Measurements from ENCODE around the gene PPP1R11. TPM values are rescaled to one million over a fixed set of nuclear protein-coding genes. Genes with fewer than 3 reads are reported as not detected.

PPP1R11 gene
- total RNA-seq, 4 donors from 2014 or later = 50.7 to 64.7 (median 60.2) TPM

GRCh38 chr6:30037182-30037788 is 29.7 kb upstream of the PPP1R11 start:
- TF ChIP-seq CTCF (IDR thresholded peaks at IDR 0.05) = peak in 2 of 3 experiments; percentile 11 to 30
- TF ChIP-seq POLR2A (IDR thresholded peaks at IDR 0.05; ENCODE audit: low read depth) = no peak
- Histone ChIP-seq H3K36me3 (peaks cover 0 to 13% (median 0%) of the 10 kb centered on the region in 4 donors), H3K4me1 (peaks cover 0 to 2% (median 0%) of the 10 kb centered on the region in 4 donors), H3K27me3 (no peaks in the 10 kb centered on the region), H3K9me3 (no peaks in the 10 kb centered on the region), H3K27ac (replicated peaks in 1 of 4) (no peak overlapping the region), H3K4me3 (no peak overlapping the region)
- intact Hi-C loops (cut with DNase I) = no loop called here
- 47% methylated on average over 4 of the region's 4 CpGs for WGBS
- no peak for DNase-seq (ENCODE audit: extremely low spot score)

- peaks cover 0 to 4% (median 0%) of the 10 kb centered on the region in 4 donors for H3K4me1 ChIP-seq
- intact Hi-C loops (cut with DNase I) = no loop called here
- 91% methylated on average over 6 of the region's 6 CpGs for WGBS
Measured at GRCh38 chr6:30041221-30041620, 25.8 kb upstream of the PPP1R11 start.

GRCh38 chr6:30041821-30042220 is 25.2 kb upstream of the PPP1R11 start:
- intact Hi-C loops (cut with DNase I) = no loop called here
- Histone ChIP-seq H3K27me3 (no peaks in the 10 kb centered on the region), H3K4me3 (no peak overlapping the region), H3K9me3 (no peaks in the 10 kb centered on the region), H3K36me3 (no peaks in the 10 kb centered on the region), H3K27ac (replicated peaks in 1 of 4) (no peak overlapping the region), H3K4me1 (peaks cover 0 to 4% (median 0%) of the 10 kb centered on the region in 4 donors)
- no peak for TF ChIP-seq POLR2AphosphoS5 (IDR thresholded peaks at IDR 0.05)
- WGBS = 74% methylated on average over 4 of the region's 4 CpGs
- DNase-seq (ENCODE audit: extremely low spot score) = no peak

More at GRCh38 chr6:30041221-30041620, 25.8 kb upstream of the PPP1R11 start:
- H3K27ac ChIP-seq (replicated peaks in 1 of 4) = no peak overlapping the region
- H3K4me3 ChIP-seq = no peak overlapping the region
- no peaks in the 10 kb centered on the region for H3K9me3 ChIP-seq
- no peak for TF ChIP-seq POLR2A (IDR thresholded peaks at IDR 0.05; ENCODE audit: low read depth)
- TF ChIP-seq POLR2AphosphoS5 (IDR thresholded peaks at IDR 0.05) = no peak
- no peak for TF ChIP-seq CTCF (IDR thresholded peaks at IDR 0.05)
- no peak for TF ChIP-seq EP300 (IDR thresholded peaks at IDR 0.05)
- no peaks in the 10 kb centered on the region for H3K36me3 ChIP-seq
- no peaks in the 10 kb centered on the region for H3K27me3 ChIP-seq
- DNase-seq (ENCODE audit: extremely low spot score) = no peak

- Histone ChIP-seq H3K4me3 (no peak overlapping the region), H3K9me3 (no peaks in the 10 kb centered on the region), H3K36me3 (no peaks in the 10 kb centered on the region), H3K4me1 (peaks cover 0 to 4% (median 0%) of the 10 kb centered on the region in 4 donors), H3K27ac (replicated peaks in 1 of 4) (no peak overlapping the region), H3K27me3 (no peaks in the 10 kb centered on the region)
- intact Hi-C loops (cut with DNase I) = no loop called here
- WGBS = 97% methylated on average over 1 of the region's 1 CpG
- DNase-seq (ENCODE audit: extremely low spot score) = no peak
- TF ChIP-seq POLR2A (IDR thresholded peaks at IDR 0.05; ENCODE audit: low read depth) = no peak
- no peak for TF ChIP-seq POLR2AphosphoS5 (IDR thresholded peaks at IDR 0.05)
- TF ChIP-seq CTCF (IDR thresholded peaks at IDR 0.05) = no peak
- no peak for TF ChIP-seq EP300 (IDR thresholded peaks at IDR 0.05)
Measured at GRCh38 chr6:30042476-30042875, 24.5 kb upstream of the PPP1R11 start.

GRCh38 chr6:30042914-30043313 is 24.1 kb upstream of the PPP1R11 start:
- H3K4me1 ChIP-seq = peaks cover 0 to 4% (median 0%) of the 10 kb centered on the region in 4 donors
- H3K36me3 ChIP-seq = no peaks in the 10 kb centered on the region
- H3K27ac ChIP-seq (replicated peaks in 1 of 4) = no peak overlapping the region
- DNase-seq (ENCODE audit: extremely low spot score) = no peak
- H3K27me3 ChIP-seq = no peaks in the 10 kb centered on the region
- no peak for TF ChIP-seq POLR2A (IDR thresholded peaks at IDR 0.05; ENCODE audit: low read depth)
- TF ChIP-seq EP300 (IDR thresholded peaks at IDR 0.05) = no peak
- intact Hi-C loops (cut with DNase I) = no loop called here
- 24% methylated on average over 1 of the region's 1 CpG for WGBS
- H3K9me3 ChIP-seq = no peaks in the 10 kb centered on the region
- no peak overlapping the region for H3K4me3 ChIP-seq

- no peak for TF ChIP-seq POLR2A (IDR thresholded peaks at IDR 0.05; ENCODE audit: low read depth)
- TF ChIP-seq POLR2AphosphoS5 (IDR thresholded peaks at IDR 0.05) = no peak
- H3K4me1 ChIP-seq = peaks cover 0 to 4% (median 0%) of the 10 kb centered on the region in 4 donors
- intact Hi-C loops (cut with DNase I) = no loop called here
- no peak overlapping the region for H3K4me3 ChIP-seq
- no peaks in the 10 kb centered on the region for H3K36me3 ChIP-seq
- 93% methylated on average over 2 of the region's 2 CpGs for WGBS
- no peaks in the 10 kb centered on the region for H3K27me3 ChIP-seq
- H3K9me3 ChIP-seq = no peaks in the 10 kb centered on the region
- H3K27ac ChIP-seq (replicated peaks in 1 of 4) = no peak overlapping the region
- no peak for DNase-seq (ENCODE audit: extremely low spot score)
Measured at GRCh38 chr6:30043744-30044143, 23.3 kb upstream of the PPP1R11 start.

Measured in esophagus muscularis mucosa (tissue), 4 donors.